ENCODE results near the gene MRPL44.

The MRPL44 gene

DNA sequence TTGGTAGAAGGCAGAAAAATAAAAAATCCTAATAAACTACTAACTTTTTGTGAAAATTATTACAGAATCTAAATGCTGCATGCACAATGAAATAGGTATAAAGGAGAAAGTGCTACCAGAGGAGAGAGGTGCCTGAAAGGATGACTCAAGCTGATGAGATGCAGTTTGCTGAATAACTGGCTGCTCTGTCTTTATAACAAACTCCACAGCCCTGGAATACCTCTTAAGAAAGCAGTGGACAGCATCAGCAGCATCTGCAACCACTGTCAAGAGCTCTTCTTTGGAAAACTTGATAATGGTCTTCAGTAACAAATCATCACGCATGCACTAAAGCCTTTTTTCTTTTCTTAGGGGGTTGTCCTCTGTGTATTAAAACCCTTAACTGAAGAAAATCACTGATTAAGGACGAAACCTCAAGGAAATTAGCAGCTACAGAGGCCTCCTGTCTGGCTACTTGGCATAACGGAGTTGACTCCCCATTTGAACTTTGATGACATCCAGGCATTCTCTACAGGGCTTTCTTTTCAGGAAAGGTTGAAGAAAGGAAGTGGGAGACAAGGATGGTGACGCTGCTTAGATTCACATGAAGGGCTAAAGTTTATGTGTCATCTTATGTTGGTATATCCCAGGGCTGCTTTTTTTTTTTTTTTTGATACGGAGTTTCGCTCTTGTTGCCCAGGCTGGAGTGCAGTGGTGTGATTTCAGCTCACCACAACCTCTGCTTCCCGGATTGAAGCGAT lies 40.9 kb upstream of the MRPL44 start:
- TF ChIP-seq, protein P1, sequence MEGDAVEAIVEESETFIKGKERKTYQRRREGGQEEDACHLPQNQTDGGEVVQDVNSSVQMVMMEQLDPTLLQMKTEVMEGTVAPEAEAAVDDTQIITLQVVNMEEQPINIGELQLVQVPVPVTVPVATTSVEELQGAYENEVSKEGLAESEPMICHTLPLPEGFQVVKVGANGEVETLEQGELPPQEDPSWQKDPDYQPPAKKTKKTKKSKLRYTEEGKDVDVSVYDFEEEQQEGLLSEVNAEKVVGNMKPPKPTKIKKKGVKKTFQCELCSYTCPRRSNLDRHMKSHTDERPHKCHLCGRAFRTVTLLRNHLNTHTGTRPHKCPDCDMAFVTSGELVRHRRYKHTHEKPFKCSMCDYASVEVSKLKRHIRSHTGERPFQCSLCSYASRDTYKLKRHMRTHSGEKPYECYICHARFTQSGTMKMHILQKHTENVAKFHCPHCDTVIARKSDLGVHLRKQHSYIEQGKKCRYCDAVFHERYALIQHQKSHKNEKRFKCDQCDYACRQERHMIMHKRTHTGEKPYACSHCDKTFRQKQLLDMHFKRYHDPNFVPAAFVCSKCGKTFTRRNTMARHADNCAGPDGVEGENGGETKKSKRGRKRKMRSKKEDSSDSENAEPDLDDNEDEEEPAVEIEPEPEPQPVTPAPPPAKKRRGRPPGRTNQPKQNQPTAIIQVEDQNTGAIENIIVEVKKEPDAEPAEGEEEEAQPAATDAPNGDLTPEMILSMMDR (IDR thresholded peaks at IDR 0.05; ENCODE audit: insufficient read depth, low read length, missing control alignments): no peak
- DNase-seq (ENCODE audit: low read depth, low spot score): no peak
- CTCF ChIA-PET: interaction anchor here (0.9 kb wide), 1 partner anchor 24 kb away, joined by 3 read pairs; no protein-coding TSS in a partner anchor
- H3K4me3 ChIP-seq (ENCODE audit: low read depth, low read length): no peak overlapping the region
- POLR2A ChIA-PET: no interaction called here

DNA sequence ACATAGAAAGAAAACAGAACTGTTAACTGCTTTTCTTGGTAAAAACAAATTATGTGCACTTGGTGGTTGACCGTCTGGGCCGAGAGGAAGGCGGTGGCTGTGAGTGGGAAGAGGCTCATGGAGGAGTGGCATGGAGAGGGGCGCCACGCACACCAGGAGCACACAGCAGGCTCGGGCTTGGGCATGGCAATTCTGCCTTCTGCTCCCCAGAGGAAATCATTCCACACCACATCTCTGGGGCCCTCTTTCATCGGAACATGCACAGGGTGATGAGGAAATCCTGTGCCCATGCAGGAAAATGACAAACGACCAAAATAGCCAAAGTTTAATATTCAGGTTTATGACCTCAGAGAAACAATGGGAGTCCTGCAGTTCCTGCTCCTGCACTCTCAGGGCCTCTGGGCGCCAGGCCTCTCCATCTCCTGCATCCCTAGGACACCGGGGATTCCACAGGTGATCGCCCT lies 38.6 kb upstream of the MRPL44 start:
- CTCF ChIA-PET: no interaction called here
- no peak for DNase-seq (ENCODE audit: low read depth, low spot score)
- POLR2A ChIA-PET: interaction anchor here (0.6 kb wide), 1 partner anchor 32 kb away, joined by 4 read pairs; no protein-coding TSS in a partner anchor
- no peak overlapping the region for H3K4me3 ChIP-seq (ENCODE audit: low read depth, low read length)
- TF ChIP-seq, protein P1 (IDR thresholded peaks at IDR 0.05; ENCODE audit: insufficient read depth, low read length, missing control alignments): no peak

DNA sequence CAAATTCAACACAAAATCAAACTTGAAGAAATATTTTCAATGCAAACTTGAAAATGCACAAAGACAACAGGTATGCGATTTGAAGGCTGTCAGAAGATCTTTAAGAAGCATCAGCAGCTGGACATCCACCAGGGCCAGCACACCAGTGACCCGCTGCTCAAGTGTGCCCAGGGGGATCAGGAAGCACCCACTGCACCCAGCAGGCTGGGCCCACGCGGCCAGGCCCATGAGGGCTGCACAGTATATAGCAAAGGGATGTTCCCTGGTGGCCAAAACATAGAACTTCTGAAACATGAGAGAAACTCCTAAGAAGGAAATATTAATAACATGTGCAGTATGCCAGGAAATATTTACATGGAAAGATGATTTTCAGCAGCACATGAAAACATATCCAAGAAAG lies 37.2 kb upstream of the MRPL44 start:
- POLR2A ChIA-PET: no interaction called here
- no peak overlapping the region for H3K4me3 ChIP-seq (ENCODE audit: low read depth, low read length)
- TF ChIP-seq, protein P1 (IDR thresholded peaks at IDR 0.05; ENCODE audit: insufficient read depth, low read length, missing control alignments): no peak
- CTCF ChIA-PET: interaction anchor here (0.6 to 1.3 kb wide), 2 partner anchors 21 to 24 kb away, joined by 3 read pairs; no protein-coding TSS in a partner anchor
- no peak for DNase-seq (ENCODE audit: low read depth, low spot score)

DNA sequence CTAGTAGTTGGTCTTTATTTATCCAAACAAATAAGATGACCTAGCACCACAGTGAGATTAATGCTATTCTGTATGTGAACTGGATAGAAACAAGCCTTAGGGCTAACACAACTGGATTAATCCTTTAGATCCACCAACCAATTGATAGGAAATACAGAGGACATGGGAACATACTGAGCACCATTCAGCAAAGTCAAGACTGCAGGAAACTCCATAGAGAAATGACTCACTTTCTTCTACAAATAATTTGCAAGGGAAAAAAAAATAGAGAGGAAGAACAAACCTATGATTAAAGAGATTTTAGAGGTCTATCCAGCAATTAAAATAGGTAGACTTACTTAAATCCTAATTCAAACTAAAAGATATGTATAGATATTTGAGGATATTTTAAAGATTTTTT lies 36.1 kb upstream of the MRPL44 start:
- no peak for DNase-seq (ENCODE audit: low read depth, low spot score)
- ChIA-PET CTCF (interaction anchor here (1.6 kb wide), 1 partner anchor 15 kb away, joined by 3 read pairs; no protein-coding TSS in a partner anchor), POLR2A (no interaction called here)
- no peak overlapping the region for H3K4me3 ChIP-seq (ENCODE audit: low read depth, low read length)
- TF ChIP-seq, protein P1 (IDR thresholded peaks at IDR 0.05; ENCODE audit: insufficient read depth, low read length, missing control alignments): no peak

DNA sequence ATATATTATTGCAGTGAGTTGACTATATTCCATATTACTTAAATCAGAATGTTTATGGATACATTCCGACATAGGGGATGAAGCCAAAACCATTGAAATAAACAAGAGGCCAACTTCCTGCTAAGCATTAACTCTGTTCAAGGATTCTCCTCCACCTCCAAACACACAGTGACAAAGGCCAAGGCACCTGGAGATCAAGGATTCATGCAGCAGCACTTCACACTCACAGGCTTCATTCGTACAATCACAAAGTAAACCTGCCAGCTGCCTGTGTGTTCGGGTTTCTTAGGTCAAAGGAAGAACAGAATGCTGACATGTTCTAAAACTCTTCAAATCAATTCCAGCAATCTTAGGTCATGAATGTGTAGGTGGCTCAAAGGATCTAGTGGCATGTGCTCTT lies 35.0 kb upstream of the MRPL44 start:
- H3K4me3 ChIP-seq (ENCODE audit: low read depth, low read length): no peak overlapping the region
- POLR2A ChIA-PET: no interaction called here
- no peak for DNase-seq (ENCODE audit: low read depth, low spot score)
- CTCF ChIA-PET: no interaction called here
- TF ChIP-seq, protein P1 (IDR thresholded peaks at IDR 0.05; ENCODE audit: insufficient read depth, low read length, missing control alignments): no peak

DNA sequence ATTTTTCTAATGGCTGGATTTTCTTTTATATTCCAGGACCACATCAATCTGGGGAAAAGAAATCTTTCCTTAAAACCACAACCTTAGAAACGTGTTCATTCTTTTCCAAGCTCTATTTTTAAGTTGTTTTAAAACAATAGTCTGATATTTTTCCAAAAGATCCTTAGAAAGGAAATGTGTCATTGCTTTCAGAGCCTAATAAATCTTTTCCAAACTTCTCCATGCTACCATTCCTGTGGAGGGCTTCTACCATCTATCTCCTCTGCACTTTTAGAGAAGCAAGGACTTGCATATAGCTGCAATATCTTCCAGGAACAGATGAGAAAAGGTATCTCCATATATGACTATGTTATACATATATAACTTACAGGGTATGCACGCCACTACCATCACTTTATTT lies 33.3 kb upstream of the MRPL44 start:
- ChIA-PET POLR2A (no interaction called here), CTCF (interaction anchor here (0.8 to 2.0 kb wide), 2 partner anchors 10 to 727 kb away, joined by 3 to 10 read pairs; no protein-coding TSS in a partner anchor)
- no peak for DNase-seq (ENCODE audit: low read depth, low spot score)
- TF ChIP-seq, protein P1 (IDR thresholded peaks at IDR 0.05; ENCODE audit: insufficient read depth, low read length, missing control alignments): no peak
- H3K4me3 ChIP-seq (ENCODE audit: low read depth, low read length): no peak overlapping the region

All from AG04449 (cell line).